HUES64 (cell line): ENCODE data around the gene NXPH4.

ENCODE experiments used
- H3K27ac ChIP-seq: 2 replicates; pipeline ENCODE4 v1.7.0; 2013; ENCODE audit warnings: low read depth, low read length, inconsistent platforms
- H3K27me3 ChIP-seq: 2 replicates; pipeline ENCODE4 v1.6.1; 2013; ENCODE audit warnings: mild to moderate bottlenecking, low read length; ENCODE audit not compliant: insufficient read depth
- H3K36me3 ChIP-seq: 2 replicates; pipeline ENCODE4 v1.6.1; 2013; ENCODE audit warnings: mild to moderate bottlenecking, low read length; ENCODE audit not compliant: insufficient read depth
- H3K4me1 ChIP-seq: 2 replicates; pipeline ENCODE4 v1.6.1; 2013; ENCODE audit warnings: mild to moderate bottlenecking, low read length, moderate library complexity; ENCODE audit not compliant: insufficient read depth
- H3K4me3 ChIP-seq: 2 replicates; pipeline ENCODE4 v1.5.1; 2013; ENCODE audit warnings: mild to moderate bottlenecking, low read length, moderate library complexity
- H3K9ac ChIP-seq: 2 replicates; pipeline ENCODE4 v1.6.1; 2013; ENCODE audit warnings: mild to moderate bottlenecking, low read depth, low read length
- H3K9me3 ChIP-seq: 2 replicates; pipeline ENCODE4 v1.6.1; 2013; ENCODE audit warnings: low read depth, low read length; ENCODE audit not compliant: insufficient read depth
- WGBS: fragments of 150-250, 120-280 bp; methylation state at CpG from one replicate; pipeline ENCODE4 v1.1.7; 2013; ENCODE audit warnings: missing lambda C conversion rate; 5-methylcytosine and 5-hydroxymethylcytosine counted together

Gene NXPH4

DNA sequence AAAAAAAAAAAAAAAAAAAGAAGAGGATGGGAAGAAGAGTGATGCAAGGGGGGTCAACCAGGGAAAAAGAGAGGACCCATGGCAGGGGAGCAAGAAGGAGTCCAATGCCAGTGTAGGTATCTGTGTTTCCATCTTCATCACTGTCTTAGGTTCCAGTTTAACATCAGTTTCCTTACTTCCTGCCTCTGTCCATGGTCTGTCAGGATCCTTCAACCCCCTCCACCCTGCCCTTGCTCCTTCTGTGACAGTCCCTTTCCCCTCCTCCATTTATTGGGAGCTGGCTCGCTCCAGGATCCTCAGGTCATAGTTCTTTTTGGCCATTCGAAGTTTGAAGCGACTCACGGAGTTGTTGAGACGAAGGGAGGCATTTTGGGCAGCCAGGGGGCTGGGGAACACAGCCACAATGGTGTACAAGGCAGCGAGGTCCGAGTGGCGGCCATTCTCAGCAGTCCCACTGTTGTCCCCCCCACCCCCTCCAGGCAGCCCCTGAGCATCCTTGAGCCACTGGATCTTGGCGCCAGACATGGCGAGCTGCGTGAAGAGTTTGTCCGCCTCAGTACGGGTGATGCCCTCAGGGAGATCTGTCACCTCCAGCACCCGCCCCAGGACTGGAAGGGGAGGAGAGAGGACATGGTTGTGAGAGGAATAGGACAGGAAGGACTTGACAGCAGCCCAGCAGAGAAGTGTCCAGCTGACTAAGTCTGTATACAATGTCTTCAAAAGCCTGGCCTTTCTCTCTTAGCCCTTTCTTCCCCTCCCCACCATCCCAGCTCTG is 38.1 kb downstream of the NXPH4 start:
- H3K36me3 ChIP-seq: peaks cover 36% of the 10 kb centered on the region
- no peaks in the 10 kb centered on the region for H3K27me3 ChIP-seq
- WGBS: 92% methylated on average over 14 of the region's 14 CpGs
- H3K4me1 ChIP-seq: peaks cover 5% of the 10 kb centered on the region
- no peak overlapping the region for H3K9ac ChIP-seq
- no peak overlapping the region for H3K27ac ChIP-seq
- H3K9me3 ChIP-seq: no peaks in the 10 kb centered on the region
- H3K4me3 ChIP-seq: no peak overlapping the region

DNA sequence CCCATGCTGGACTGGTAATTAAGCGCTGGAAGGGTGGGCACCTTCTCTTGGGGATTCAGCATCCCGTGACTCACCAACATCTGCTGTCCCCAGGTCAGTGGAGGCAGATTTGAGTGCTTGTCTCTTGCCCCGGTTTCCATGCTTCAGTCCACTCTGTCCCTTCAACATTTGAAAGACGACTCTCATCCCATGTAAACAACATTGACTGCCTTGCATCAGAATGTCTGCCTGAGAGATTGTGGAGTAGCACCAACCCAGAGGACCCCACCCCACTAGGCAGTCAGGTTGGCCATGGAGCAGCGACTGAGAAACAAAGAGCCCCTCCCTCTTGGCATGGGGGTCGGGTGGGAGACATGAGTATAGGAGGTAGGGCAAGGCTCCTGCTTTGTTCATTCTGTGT is 39.3 kb downstream of the NXPH4 start:
- WGBS: 84% methylated on average over 6 of the region's 6 CpGs
- no peak overlapping the region for H3K4me3 ChIP-seq
- no peaks in the 10 kb centered on the region for H3K9me3 ChIP-seq
- H3K9ac ChIP-seq: no peak overlapping the region
- H3K27ac ChIP-seq: no peak overlapping the region
- peaks cover 36% of the 10 kb centered on the region for H3K36me3 ChIP-seq
- peaks cover 5% of the 10 kb centered on the region; the same call in 1 of the 2 replicates for H3K4me1 ChIP-seq
- no peaks in the 10 kb centered on the region for H3K27me3 ChIP-seq

DNA sequence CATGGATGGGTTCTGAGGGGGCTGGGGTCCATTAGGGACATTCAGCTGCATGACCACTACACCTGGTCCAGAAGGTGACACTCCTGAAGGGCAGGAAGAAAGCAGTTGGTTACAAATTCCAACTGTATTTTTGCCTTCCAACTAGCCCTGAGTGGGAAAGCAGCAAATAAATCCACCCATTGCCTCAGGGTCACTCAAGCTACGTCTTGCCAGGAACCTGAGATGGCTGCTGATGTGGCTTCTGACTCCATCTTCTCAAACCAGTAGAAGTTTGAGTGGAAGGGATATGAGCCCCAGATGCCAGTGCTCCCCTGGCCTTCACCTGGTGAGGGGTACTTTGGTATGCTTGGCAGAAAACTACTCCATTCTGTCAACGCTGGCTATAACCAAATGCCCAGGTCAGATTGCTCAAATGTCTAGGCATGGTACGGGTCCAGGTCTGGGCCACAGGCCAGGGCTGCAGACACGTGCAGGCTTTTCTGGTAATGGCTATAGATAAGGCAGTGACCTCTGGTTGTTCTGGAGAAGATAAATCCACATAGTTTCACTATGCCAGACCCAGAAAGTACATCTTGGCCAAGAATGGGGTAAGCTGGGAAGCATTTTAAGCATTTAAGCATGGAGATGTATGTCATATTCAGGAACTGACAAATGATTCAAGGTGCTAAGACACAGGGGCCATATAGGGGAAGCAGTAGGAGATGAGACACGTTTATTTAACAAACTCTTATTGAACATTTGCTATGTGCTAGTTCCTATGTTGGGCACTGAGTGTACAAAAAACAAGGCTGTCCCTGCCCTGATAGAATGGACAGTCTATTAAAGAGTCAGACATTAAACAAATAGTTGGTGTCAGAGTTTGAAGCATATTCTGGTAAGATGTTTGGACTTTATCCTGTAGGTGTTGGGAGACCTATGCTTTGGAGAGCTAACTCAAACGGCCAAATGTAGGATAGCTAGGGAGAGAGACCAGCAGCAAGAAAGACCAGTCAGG is 42.7 kb downstream of the NXPH4 start:
- H3K27ac ChIP-seq: no peak overlapping the region
- H3K4me1 ChIP-seq: peaks cover 17% of the 10 kb centered on the region
- no peak overlapping the region for H3K4me3 ChIP-seq
- no peak overlapping the region for H3K9ac ChIP-seq
- H3K9me3 ChIP-seq: no peaks in the 10 kb centered on the region
- 84% methylated on average over 6 of the region's 6 CpGs for WGBS
- no peaks in the 10 kb centered on the region for H3K27me3 ChIP-seq
- H3K36me3 ChIP-seq: peaks cover 36% of the 10 kb centered on the region

DNA sequence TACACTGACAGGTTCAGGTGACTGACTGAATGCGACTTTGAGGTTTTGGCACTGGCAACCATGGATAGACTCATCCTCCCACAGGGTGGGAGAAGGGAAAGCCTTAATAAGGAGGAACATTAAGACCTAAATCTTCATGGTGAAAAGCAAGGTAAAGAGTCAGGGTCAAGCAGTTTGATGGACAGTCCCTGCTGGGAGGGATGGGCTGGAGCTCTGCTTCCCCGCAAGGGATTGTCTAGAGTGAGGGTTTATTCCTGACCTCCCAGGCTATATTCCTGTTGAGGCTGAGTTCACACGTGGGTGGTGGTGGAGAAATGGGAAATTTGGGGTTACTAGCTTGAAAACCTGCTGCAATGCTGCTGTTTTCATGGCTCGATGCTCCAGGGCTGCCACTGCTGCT is 43.8 kb downstream of the NXPH4 start:
- H3K4me1 ChIP-seq: peaks cover 17% of the 10 kb centered on the region
- no peak overlapping the region for H3K9ac ChIP-seq
- no peak overlapping the region for H3K27ac ChIP-seq
- H3K36me3 ChIP-seq: peaks cover 41% of the 10 kb centered on the region
- H3K27me3 ChIP-seq: no peaks in the 10 kb centered on the region
- no peak overlapping the region for H3K4me3 ChIP-seq
- 87% methylated on average over 4 of the region's 4 CpGs for WGBS
- H3K9me3 ChIP-seq: no peaks in the 10 kb centered on the region

DNA sequence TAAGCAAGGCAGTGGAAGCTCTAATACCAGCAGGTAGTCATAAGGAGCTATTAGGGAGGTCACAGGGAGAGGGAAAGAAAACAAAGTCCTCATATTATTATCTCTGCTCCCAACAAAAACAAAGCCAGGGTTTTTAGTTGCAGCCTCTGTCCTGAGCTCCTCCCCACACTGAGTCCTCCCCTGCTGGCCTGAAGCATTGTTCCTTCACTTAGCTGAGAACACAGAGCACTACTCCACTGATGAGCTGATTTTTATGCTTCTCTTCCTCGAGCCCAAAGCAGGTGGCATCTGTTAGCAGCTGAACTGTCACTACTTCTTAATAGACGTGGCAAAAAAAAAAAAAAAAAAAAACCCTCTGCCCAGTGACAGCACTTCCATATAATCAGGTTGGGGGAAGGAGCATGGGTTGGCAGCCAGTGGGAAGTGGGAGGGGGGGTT is 44.9 kb downstream of the NXPH4 start:
- Histone ChIP-seq H3K27ac (no peak overlapping the region), H3K4me1 (peaks cover 17% of the 10 kb centered on the region), H3K9ac (no peak overlapping the region), H3K36me3 (peaks cover 34% of the 10 kb centered on the region), H3K9me3 (no peaks in the 10 kb centered on the region), H3K4me3 (no peak overlapping the region), H3K27me3 (no peaks in the 10 kb centered on the region)
- 28% methylated on average over 1 of the region's 2 CpGs for WGBS

DNA sequence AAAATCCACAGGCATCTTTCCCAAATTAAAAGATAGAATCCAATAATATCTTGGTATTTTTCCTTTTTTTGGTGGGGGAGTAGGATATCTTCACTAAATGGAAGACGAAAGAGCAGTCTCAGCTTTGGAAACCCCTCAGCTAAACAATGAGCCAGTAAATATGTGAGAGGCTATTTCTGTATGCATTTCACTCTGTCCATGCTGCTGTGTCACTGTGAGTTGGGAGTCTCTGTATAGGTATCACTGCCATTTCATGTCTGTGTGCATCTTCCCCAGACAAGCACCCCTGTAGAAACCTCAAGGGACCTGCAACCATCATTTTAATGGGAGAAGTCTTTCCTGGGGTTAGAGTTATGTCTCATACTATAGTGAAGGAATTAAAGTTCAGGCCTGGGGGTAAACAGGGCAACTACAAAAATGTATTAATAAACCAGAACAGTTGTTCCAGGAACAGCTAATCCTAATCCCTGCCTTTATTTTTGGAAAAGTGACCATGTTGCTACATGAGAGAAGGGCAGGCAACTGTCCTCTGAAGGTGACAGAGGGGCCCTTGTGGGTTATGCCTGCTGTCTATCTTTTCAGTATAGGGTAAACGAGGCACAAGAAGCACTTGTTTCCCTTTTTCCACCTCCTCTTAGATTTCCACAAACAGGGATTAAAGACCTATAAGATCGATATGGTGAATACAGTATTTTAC is 45.7 kb downstream of the NXPH4 start:
- WGBS: 92% methylated on average over 2 of the region's 3 CpGs

DNA sequence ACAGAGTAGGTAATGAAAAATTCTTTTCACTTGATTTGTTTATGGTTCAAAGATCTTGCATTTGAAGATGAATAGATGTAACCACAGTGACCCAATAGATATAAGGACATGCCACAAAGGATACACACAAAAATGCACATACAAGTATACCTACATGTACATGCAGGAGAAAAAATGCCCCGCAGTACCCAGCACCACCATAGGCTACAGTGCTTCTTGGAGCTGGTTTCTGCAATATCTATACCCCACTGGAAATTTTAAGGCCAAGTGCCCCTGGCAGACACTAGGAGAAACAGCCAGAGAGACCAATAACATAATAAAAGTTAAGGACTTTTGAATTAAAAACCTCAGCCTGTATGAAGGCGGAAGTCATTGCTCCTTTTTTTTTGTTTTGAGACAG is 46.5 kb downstream of the NXPH4 start:
- Histone ChIP-seq H3K9ac (no peak overlapping the region), H3K4me1 (peaks cover 17% of the 10 kb centered on the region), H3K27ac (no peak overlapping the region), H3K36me3 (peaks cover 33% of the 10 kb centered on the region), H3K9me3 (no peaks in the 10 kb centered on the region), H3K4me3 (no peak overlapping the region), H3K27me3 (no peaks in the 10 kb centered on the region)
- WGBS: 94% methylated on average over 2 of the region's 2 CpGs

More for the DNA sequence above, 45.7 kb downstream of the NXPH4 start:
- H3K27ac ChIP-seq: no peak overlapping the region
- no peak overlapping the region for H3K4me3 ChIP-seq
- H3K27me3 ChIP-seq: no peaks in the 10 kb centered on the region
- no peak overlapping the region for H3K9ac ChIP-seq
- H3K36me3 ChIP-seq: peaks cover 34% of the 10 kb centered on the region
- peaks cover 17% of the 10 kb centered on the region for H3K4me1 ChIP-seq
- H3K9me3 ChIP-seq: no peaks in the 10 kb centered on the region

DNA sequence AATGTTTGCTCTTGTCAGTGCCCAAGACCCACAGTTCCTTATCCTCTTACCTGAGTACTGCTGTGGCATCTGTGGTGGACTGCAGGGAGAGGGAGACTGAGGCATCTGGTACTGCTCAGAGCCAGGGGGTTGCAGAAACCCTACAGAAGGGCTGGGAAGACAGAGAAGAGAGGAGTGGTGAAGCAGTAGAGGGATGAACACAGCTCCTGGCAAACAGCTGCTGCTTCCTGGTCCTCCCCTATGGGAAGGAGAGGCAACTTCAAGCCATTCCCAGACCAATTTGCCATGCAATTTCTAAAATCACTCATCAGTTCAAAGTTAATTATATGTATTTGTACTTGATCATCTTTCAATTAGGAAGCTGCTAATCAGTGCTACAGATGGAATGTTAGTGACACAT is 50.1 kb downstream of the NXPH4 start:
- H3K4me3 ChIP-seq: no peak overlapping the region
- no peak overlapping the region for H3K27ac ChIP-seq
- H3K9ac ChIP-seq: no peak overlapping the region
- H3K4me1 ChIP-seq: peaks cover 6% of the 10 kb centered on the region; the same call in 1 of the 2 replicates
- peaks cover 42% of the 10 kb centered on the region for H3K36me3 ChIP-seq
- no peaks in the 10 kb centered on the region for H3K9me3 ChIP-seq
- H3K27me3 ChIP-seq: no peaks in the 10 kb centered on the region

DNA sequence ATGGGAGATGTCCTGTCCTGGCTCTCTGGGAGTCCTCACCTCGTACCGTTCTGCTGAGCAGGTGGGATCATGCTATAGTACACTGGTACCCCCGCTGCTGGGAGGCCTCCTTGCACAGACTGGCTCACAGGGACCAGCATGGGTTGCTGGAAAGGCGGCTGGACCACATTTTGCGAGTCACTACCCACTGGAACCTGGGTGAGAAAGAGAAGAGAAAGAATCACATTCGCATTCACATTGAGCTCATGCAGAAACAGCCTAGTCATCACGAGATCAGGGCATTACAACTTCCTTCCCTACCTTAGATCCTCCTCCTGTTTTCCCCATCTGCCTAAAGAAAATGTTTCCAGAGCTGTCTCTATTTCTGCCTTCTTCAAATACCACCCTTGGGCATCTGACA is 51.7 kb downstream of the NXPH4 start:
- 94% methylated on average over 7 of the region's 7 CpGs for WGBS
- peaks cover 52% of the 10 kb centered on the region for H3K36me3 ChIP-seq
- no peaks in the 10 kb centered on the region for H3K9me3 ChIP-seq
- H3K4me1 ChIP-seq: no peaks in the 10 kb centered on the region
- H3K27ac ChIP-seq: no peak overlapping the region
- H3K9ac ChIP-seq: no peak overlapping the region
- H3K27me3 ChIP-seq: no peaks in the 10 kb centered on the region
- H3K4me3 ChIP-seq: no peak overlapping the region

DNA sequence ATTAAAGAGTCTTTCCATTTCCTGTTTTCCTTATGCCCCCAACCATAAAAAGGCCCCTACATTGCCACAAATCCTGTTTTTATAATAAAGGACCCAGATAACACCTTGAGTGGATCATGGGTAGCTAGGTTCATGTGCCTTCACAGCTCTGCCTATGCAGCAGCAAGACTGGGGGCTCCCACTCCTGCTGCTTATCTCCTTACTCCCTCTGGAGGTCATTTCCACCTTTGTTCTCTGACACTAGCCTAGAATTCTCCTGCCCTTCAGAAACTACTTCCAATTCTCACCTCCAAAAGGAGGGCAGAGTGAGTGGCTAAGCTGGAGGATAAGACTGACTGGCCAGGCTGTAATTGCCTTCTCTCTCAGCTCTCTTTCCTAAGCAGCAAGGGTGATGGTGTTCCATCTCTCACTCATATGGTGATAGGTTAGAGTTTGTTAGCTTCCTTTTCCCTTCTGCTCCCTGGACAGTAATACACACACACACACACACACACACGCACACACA is 54.4 kb downstream of the NXPH4 start:
- no peaks in the 10 kb centered on the region for H3K4me1 ChIP-seq
- H3K9ac ChIP-seq: no peak overlapping the region
- 38% methylated on average over 1 of the region's 1 CpG for WGBS
- H3K27me3 ChIP-seq: no peaks in the 10 kb centered on the region
- peaks cover 51% of the 10 kb centered on the region for H3K36me3 ChIP-seq
- no peak overlapping the region for H3K27ac ChIP-seq
- H3K4me3 ChIP-seq: no peak overlapping the region
- no peaks in the 10 kb centered on the region for H3K9me3 ChIP-seq
